Upper lobe of left lung (tissue), 4 donors: ENCODE measurements around the gene ERN1.

Experiments used
- POLR2AphosphoS5 ChIP-seq, 2 donors: sonication (generic); formaldehyde crosslinking; IDR thresholded peaks; one replicate each; pipeline ENCODE4 v1.5.1; 2017; ENCODE audit warnings: antibody characterized with exemption in 2 of 2
- TF ChIP-seq, protein P1 (sequence below), 6 experiments: fragments of 450-650 bp in 4 of 6; fragments of 200-600 bp in 2 of 6; sonication (generic) in 2 of 6; IDR thresholded peaks; one replicate each; pipeline ENCODE4 v1.5.1; 2016 to 2019; ENCODE audit warnings: antibody characterized with exemption in 6 of 6

DNA sequence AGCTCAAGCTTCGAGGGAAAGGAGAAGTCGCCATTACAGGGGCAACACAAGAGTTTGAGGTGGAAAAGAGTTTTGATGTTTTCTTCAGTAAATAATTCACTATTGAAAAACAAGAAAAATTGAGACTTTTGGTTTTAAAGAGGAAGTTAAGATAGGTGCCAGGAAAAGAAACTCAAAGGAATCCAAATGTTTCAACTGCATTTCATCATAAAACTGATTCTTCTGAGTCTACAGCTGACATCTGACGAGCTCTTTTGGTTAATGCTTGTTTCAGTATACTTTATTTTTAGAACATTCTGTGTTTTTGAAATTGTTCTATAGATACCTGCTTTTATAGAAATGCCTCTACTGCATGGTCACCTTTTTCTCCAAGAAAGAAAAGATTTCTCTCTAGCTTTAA, 54.0 kb downstream of the ERN1 start:
- TF ChIP-seq, protein P1, sequence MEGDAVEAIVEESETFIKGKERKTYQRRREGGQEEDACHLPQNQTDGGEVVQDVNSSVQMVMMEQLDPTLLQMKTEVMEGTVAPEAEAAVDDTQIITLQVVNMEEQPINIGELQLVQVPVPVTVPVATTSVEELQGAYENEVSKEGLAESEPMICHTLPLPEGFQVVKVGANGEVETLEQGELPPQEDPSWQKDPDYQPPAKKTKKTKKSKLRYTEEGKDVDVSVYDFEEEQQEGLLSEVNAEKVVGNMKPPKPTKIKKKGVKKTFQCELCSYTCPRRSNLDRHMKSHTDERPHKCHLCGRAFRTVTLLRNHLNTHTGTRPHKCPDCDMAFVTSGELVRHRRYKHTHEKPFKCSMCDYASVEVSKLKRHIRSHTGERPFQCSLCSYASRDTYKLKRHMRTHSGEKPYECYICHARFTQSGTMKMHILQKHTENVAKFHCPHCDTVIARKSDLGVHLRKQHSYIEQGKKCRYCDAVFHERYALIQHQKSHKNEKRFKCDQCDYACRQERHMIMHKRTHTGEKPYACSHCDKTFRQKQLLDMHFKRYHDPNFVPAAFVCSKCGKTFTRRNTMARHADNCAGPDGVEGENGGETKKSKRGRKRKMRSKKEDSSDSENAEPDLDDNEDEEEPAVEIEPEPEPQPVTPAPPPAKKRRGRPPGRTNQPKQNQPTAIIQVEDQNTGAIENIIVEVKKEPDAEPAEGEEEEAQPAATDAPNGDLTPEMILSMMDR (IDR thresholded peaks at IDR 0.05), result no peak
- TF ChIP-seq POLR2AphosphoS5 (IDR thresholded peaks at IDR 0.05), result no peak
